GM12878 (cell line): ENCODE data around the gene POU2AF1. TPM values are rescaled to one million over a fixed set of nuclear protein-coding genes. Genes with fewer than 3 reads are reported as not detected.

Source experiments
- ASH2L ChIP-seq: fragments of 300-600, 200-600 bp; sonication (generic); IDR thresholded peaks from 2 replicates; pipeline ENCODE4 v1.6.1; 2017; ENCODE audit warnings: low read depth, mild to moderate bottlenecking, borderline replicate concordance
- BHLHE40 ChIP-seq, 2 experiments: fragments of 450-650 bp in 1 of 2; IDR thresholded peaks; 2 replicates each; pipeline ENCODE4 v1.6.1; 2011 to 2017; ENCODE audit warnings: low read depth in 2 of 2, borderline replicate concordance in 1 of 2, improper control_type of control experiment in 1 of 2, low read length in 1 of 2, mild to moderate bottlenecking in 1 of 2
- CBFB ChIP-seq: IDR thresholded peaks from 2 replicates; pipeline ENCODE4 v1.6.1; 2016; ENCODE audit warnings: antibody characterized with exemption, low read depth
- CHD1 ChIP-seq: IDR thresholded peaks from 2 replicates; pipeline ENCODE4 v1.6.1; 2012; ENCODE audit warnings: low read depth, low read length, improper control_type of control experiment
- CHD2 ChIP-seq: IDR thresholded peaks from 2 replicates; pipeline ENCODE4 v1.6.1; 2011; ENCODE audit warnings: low read depth, low read length, improper control_type of control experiment, borderline replicate concordance
- EED ChIP-seq: sonication (generic); IDR thresholded peaks from 2 replicates; pipeline ENCODE4 v1.6.1; 2016; ENCODE audit warnings: antibody characterized with exemption, low read depth
- EP300 ChIP-seq, 2 experiments: fragments of 150-350 bp in 1 of 2; IDR thresholded peaks; 2 replicates each; pipeline ENCODE4 v1.6.1; 2011 to 2012; ENCODE audit warnings: low read depth in 2 of 2, low read length in 2 of 2, borderline replicate concordance in 1 of 2, improper control_type of control experiment in 1 of 2, inconsistent platforms in 1 of 2; ENCODE audit not compliant: control insufficient read depth in 1 of 2
- GATAD2B ChIP-seq: fragments of 450-650 bp; conservative IDR thresholded peaks from 2 replicates; pipeline ENCODE4 v1.6.1; 2017; ENCODE audit warnings: low read depth, mild to moderate bottlenecking, moderate library complexity
- MEF2B ChIP-seq: fragments of 450-650 bp; IDR thresholded peaks from 2 replicates; pipeline ENCODE4 v1.6.1; 2018; ENCODE audit warnings: mild to moderate bottlenecking, moderate library complexity; ENCODE audit not compliant: partially characterized antibody, poor library complexity, severe bottlenecking
- NFYA ChIP-seq: IDR thresholded peaks from 2 replicates; pipeline ENCODE4 v1.6.1; 2011; ENCODE audit warnings: low read depth, mild to moderate bottlenecking, low read length, improper control_type of control experiment, borderline replicate concordance
- NR2C1 ChIP-seq: fragments of 450-650 bp; IDR thresholded peaks from 2 replicates; pipeline ENCODE4 v1.6.1; 2017; ENCODE audit warnings: antibody characterized with exemption, mild to moderate bottlenecking, moderate library complexity
- SIN3A ChIP-seq: IDR thresholded peaks from 2 replicates; pipeline ENCODE4 v1.6.1; 2012; ENCODE audit warnings: low read depth, low read length, improper control_type of control experiment
- SMARCA5 ChIP-seq: fragments of 450-650 bp; IDR thresholded peaks from 2 replicates; pipeline ENCODE4 v1.6.1; 2017; ENCODE audit warnings: mild to moderate bottlenecking
- TARDBP ChIP-seq: IDR thresholded peaks from 2 replicates; pipeline ENCODE4 v1.6.1; 2016; ENCODE audit warnings: borderline replicate concordance
- ZNF384 ChIP-seq: IDR thresholded peaks from 2 replicates; pipeline ENCODE4 v1.6.1; 2012; ENCODE audit warnings: low read depth, mild to moderate bottlenecking, low read length, improper control_type of control experiment, borderline replicate concordance
- polyA plus RNA-seq, 11 experiments: library from polyadenylated mRNA; depleted of rRNA in 4 of 11; unstranded in 6 of 11; stranded (reverse) in 5 of 11; fragments of >200 nt; fragmentation: Nextera tagmentation in 4 of 11; fragmentation: Illumina TruSeq in 1 of 11; extraction: Ambion mirVana in 4 of 11; extraction: Trizol in 1 of 11; gene quantifications; 1 replicate in 1 of 11; 2 replicates in 10 of 11; pipeline versions ENCODE4 v1.2.1 to v1.2.3, GENCODE V29; 2011 to 2016; ENCODE audit warnings: inconsistent platforms in 2 of 11, missing spikeins in 2 of 11, low read depth in 1 of 11
- total RNA-seq, 4 experiments: library from RNA; depleted of rRNA in 3 of 4; stranded (reverse); fragments of >200 nt in 3 of 4; fragmentation: Illumina TruSeq in 1 of 4; extraction: Trizol in 1 of 4; gene quantifications; 2 replicates each; pipeline versions ENCODE4 v1.2.1 to v1.2.3, GENCODE V29; 2013 to 2021
- TF ChIP-seq, protein P1 (sequence below): fragments of 450-650 bp; IDR thresholded peaks from 2 replicates; pipeline ENCODE4 v1.6.1; 2016; ENCODE audit warnings: mild to moderate bottlenecking
- TF ChIP-seq, protein P2 (sequence below): IDR thresholded peaks from 2 replicates; pipeline ENCODE4 v1.6.1; 2012; ENCODE audit warnings: low read depth, low read length, improper control_type of control experiment
- TF ChIP-seq, protein P3 (sequence below): fragments of 450-650 bp; IDR thresholded peaks from 2 replicates; pipeline ENCODE4 v1.6.1; 2017; ENCODE audit warnings: mild to moderate bottlenecking
- TF ChIP-seq, protein P4 (sequence below): IDR thresholded peaks from 2 replicates; pipeline ENCODE4 v1.6.1; 2012; ENCODE audit warnings: improper control_type of control experiment, low read depth, low read length; ENCODE audit not compliant: insufficient replicate concordance

POU2AF1 gene
- total and polyA plus RNA-seq, 10 of the 15 experiments (the other 5 are each of a cell fraction or from before 2014, with no cell fraction given), result 13.1 to 169 (median 75.5) TPM

DNA sequence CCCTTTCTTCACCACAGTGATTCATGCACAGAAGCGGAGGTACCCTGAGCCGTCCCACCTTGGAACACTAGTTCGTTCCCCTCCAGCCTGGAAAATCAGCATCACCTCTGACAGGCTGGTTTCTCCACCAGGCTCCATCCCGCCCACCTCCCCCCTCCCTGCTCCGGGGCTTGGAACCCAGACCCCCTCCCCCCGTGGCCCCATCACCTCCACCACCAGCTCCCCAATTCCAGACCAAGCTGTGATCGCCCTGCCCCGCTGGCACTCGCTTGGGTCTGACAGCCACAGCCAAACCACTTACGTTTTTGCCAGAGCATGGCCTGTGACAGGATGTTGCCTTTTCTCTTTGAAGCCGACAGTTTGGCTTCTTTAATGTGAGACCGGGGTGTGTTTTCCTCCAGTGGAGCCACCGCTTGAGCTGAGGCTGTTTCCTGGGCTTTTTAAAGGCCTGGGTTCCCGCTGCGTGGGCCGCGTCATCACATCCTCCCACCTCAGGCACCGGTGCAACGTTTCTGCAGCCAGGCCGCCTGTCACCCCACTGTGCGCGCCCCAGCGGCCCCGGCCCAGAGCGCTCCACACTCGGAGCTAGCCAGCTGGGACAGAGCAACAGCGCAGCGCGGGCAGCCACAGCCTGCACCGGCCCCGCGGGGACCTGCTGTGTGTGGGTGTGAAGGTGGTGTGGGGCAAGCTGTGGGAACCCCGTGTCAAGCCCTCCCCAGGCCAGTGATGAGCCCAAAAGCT is at the start of gene POU2AF1 (continued):
- peak; percentile 10; the same call in 1 of the 2 replicates for TF ChIP-seq SIN3A
- peak; percentile 43; the same call in 1 of the 2 replicates for TF ChIP-seq ASH2L
- TF ChIP-seq CHD2, result peak; percentile 18; the same call in 1 of the 2 replicates
- peak; percentile 73 for TF ChIP-seq SMARCA5
- TF ChIP-seq, protein P1, sequence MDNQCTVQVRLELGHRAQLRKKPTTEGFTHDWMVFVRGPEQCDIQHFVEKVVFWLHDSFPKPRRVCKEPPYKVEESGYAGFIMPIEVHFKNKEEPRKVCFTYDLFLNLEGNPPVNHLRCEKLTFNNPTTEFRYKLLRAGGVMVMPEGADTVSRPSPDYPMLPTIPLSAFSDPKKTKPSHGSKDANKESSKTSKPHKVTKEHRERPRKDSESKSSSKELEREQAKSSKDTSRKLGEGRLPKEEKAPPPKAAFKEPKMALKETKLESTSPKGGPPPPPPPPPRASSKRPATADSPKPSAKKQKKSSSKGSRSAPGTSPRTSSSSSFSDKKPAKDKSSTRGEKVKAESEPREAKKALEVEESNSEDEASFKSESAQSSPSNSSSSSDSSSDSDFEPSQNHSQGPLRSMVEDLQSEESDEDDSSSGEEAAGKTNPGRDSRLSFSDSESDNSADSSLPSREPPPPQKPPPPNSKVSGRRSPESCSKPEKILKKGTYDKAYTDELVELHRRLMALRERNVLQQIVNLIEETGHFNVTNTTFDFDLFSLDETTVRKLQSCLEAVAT, result peak; percentile 62
- TF ChIP-seq TARDBP, result no peak; the same call in 1 of the 2 replicates
- TF ChIP-seq, protein P2, sequence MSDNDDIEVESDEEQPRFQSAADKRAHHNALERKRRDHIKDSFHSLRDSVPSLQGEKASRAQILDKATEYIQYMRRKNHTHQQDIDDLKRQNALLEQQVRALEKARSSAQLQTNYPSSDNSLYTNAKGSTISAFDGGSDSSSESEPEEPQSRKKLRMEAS, result peak; percentile 40; the same call in 1 of the 2 replicates
- TF ChIP-seq BHLHE40 (IDR thresholded peaks at IDR 0.05; ENCODE audit: borderline replicate concordance in 1 of 2, low read depth in 2 of 2, low read length in 1 of 2), result peak in 1 of 2 experiments; percentile 61; a peak in 2 of 4 replicates
- TF ChIP-seq ZNF384, result no peak
- TF ChIP-seq CHD1, result peak; percentile 43; the same call in 1 of the 2 replicates
- TF ChIP-seq, protein P3, sequence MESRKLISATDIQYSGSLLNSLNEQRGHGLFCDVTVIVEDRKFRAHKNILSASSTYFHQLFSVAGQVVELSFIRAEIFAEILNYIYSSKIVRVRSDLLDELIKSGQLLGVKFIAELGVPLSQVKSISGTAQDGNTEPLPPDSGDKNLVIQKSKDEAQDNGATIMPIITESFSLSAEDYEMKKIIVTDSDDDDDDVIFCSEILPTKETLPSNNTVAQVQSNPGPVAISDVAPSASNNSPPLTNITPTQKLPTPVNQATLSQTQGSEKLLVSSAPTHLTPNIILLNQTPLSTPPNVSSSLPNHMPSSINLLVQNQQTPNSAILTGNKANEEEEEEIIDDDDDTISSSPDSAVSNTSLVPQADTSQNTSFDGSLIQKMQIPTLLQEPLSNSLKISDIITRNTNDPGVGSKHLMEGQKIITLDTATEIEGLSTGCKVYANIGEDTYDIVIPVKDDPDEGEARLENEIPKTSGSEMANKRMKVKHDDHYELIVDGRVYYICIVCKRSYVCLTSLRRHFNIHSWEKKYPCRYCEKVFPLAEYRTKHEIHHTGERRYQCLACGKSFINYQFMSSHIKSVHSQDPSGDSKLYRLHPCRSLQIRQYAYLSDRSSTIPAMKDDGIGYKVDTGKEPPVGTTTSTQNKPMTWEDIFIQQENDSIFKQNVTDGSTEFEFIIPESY, result no peak
- peak; percentile 96 for TF ChIP-seq GATAD2B
- TF ChIP-seq EP300 (IDR thresholded peaks at IDR 0.05; ENCODE audit: borderline replicate concordance in 1 of 2, control insufficient read depth in 1 of 2, low read depth in 2 of 2, low read length in 2 of 2), result no peak; a peak in 1 of 4 replicates
- peak; percentile 93 for TF ChIP-seq MEF2B
- TF ChIP-seq CBFB, result peak; percentile 76
- no peak for TF ChIP-seq NR2C1
- TF ChIP-seq, protein P4, sequence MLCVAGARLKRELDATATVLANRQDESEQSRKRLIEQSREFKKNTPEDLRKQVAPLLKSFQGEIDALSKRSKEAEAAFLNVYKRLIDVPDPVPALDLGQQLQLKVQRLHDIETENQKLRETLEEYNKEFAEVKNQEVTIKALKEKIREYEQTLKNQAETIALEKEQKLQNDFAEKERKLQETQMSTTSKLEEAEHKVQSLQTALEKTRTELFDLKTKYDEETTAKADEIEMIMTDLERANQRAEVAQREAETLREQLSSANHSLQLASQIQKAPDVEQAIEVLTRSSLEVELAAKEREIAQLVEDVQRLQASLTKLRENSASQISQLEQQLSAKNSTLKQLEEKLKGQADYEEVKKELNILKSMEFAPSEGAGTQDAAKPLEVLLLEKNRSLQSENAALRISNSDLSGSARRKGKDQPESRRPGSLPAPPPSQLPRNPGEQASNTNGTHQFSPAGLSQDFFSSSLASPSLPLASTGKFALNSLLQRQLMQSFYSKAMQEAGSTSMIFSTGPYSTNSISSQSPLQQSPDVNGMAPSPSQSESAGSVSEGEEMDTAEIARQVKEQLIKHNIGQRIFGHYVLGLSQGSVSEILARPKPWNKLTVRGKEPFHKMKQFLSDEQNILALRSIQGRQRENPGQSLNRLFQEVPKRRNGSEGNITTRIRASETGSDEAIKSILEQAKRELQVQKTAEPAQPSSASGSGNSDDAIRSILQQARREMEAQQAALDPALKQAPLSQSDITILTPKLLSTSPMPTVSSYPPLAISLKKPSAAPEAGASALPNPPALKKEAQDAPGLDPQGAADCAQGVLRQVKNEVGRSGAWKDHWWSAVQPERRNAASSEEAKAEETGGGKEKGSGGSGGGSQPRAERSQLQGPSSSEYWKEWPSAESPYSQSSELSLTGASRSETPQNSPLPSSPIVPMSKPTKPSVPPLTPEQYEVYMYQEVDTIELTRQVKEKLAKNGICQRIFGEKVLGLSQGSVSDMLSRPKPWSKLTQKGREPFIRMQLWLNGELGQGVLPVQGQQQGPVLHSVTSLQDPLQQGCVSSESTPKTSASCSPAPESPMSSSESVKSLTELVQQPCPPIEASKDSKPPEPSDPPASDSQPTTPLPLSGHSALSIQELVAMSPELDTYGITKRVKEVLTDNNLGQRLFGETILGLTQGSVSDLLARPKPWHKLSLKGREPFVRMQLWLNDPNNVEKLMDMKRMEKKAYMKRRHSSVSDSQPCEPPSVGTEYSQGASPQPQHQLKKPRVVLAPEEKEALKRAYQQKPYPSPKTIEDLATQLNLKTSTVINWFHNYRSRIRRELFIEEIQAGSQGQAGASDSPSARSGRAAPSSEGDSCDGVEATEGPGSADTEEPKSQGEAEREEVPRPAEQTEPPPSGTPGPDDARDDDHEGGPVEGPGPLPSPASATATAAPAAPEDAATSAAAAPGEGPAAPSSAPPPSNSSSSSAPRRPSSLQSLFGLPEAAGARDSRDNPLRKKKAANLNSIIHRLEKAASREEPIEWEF, result no peak
- TF ChIP-seq EED, result no peak; the same call in 1 of the 2 replicates
- TF ChIP-seq NFYA, result no peak
